PC-9 (cell line): Measurements from ENCODE around the gene CDKN2AIP. TPM values are rescaled to one million over a fixed set of nuclear protein-coding genes. Genes with fewer than 3 reads are reported as not detected.
A peak's percentile ranks its signal among the peaks of the same experiment; 100 is the strongest.

ENCODE experiments used
- BruUV-seq: library from RNA; stranded (reverse); fragments of 400-500 nt; replicated peaks from 2 replicates; lab custom pipeline; 2021; lab: Mats Ljungman, UMichigan
- CTCF ChIA-PET: fragments of 300-600 bp; sonication (Branson Sonifier 250); formaldehyde crosslinking; loops from one replicate; lab custom pipeline; 2022; ENCODE audit warnings: antibody characterized with exemption; lab: Charles Lee
- POLR2A ChIA-PET: fragments of 300-600 bp; sonication (Branson Sonifier 250); formaldehyde crosslinking; loops from one replicate; lab custom pipeline; 2022; ENCODE audit warnings: antibody characterized with exemption; ENCODE audit not compliant: unreplicated experiment; lab: Charles Lee
- DNase-seq, 2 experiments: peaks; one replicate each; pipeline versions ENCODE4 v3.0.0 to v3.0.0-alpha.2; 2015 to 2022; ENCODE audit warnings: mixed read lengths in 1 of 2
- H2AFZ ChIP-seq: fragments of 200-600 bp; sonication (generic); 2 replicates; pipeline ENCODE4 v1.8.1; 2017; ENCODE audit warnings: antibody characterized with exemption
- H3F3A ChIP-seq: fragments of 200-600 bp; sonication (generic); 2 replicates; pipeline ENCODE4 v1.8.1; 2017; ENCODE audit warnings: antibody characterized with exemption, mild to moderate bottlenecking, low read depth; ENCODE audit not compliant: insufficient read depth
- H3K27ac ChIP-seq: fragments of 200-600 bp; sonication (generic); 2 replicates; pipeline ENCODE4 v1.6.1; 2016; ENCODE audit warnings: mixed run types
- H3K27me3 ChIP-seq: fragments of 200-600 bp; sonication (generic); 2 replicates; pipeline ENCODE4 v1.6.1; 2016; ENCODE audit warnings: low read depth, mixed run types; ENCODE audit not compliant: insufficient read depth
- H3K36me3 ChIP-seq: fragments of 200-600 bp; sonication (generic); 2 replicates; pipeline ENCODE4 v1.6.1; 2016; ENCODE audit warnings: low read depth, mixed run types
- H3K4me1 ChIP-seq: fragments of 200-600 bp; sonication (generic); replicated peaks from 2 replicates; pipeline ENCODE4 v1.6.1; 2016; ENCODE audit warnings: mixed run types; ENCODE audit not compliant: insufficient read depth
- H3K4me2 ChIP-seq: fragments of 200-600 bp; sonication (generic); 2 replicates; pipeline ENCODE4 v1.6.1; 2017; ENCODE audit warnings: mixed run types
- H3K4me3 ChIP-seq: fragments of 200-600 bp; sonication (generic); 2 replicates; pipeline ENCODE4 v1.6.1; 2016; ENCODE audit warnings: mixed run types
- H3K79me2 ChIP-seq: fragments of 200-600 bp; sonication (generic); 2 replicates; pipeline ENCODE4 v1.6.1; 2017; ENCODE audit warnings: low read depth, mixed run types
- H3K9me2 ChIP-seq: fragments of 200-600 bp; sonication (generic); 2 replicates; pipeline ENCODE4 v1.8.1; 2017; ENCODE audit warnings: mild to moderate bottlenecking; ENCODE audit not compliant: insufficient read depth
- H3K9me3 ChIP-seq: fragments of 200-600 bp; sonication (generic); 2 replicates; pipeline ENCODE4 v1.8.1; 2016; ENCODE audit warnings: low read depth; ENCODE audit not compliant: insufficient read depth
- H4K20me1 ChIP-seq: fragments of 200-600 bp; sonication (generic); 2 replicates; pipeline ENCODE4 v1.8.1; 2017; ENCODE audit not compliant: insufficient read depth
- EZH2 ChIP-seq: fragments of 200-600 bp; sonication (generic); IDR thresholded peaks from 2 replicates; pipeline ENCODE4 v1.8.0; 2017; ENCODE audit warnings: antibody characterized with exemption, low read depth
- intact Hi-C: fragments of 100-400 bp; cut with micrococcal nuclease; formaldehyde crosslinking; loops from one replicate; pipeline ENCODE4 v1.10.0; 2022; ENCODE audit not compliant: unreplicated experiment
- total RNA-seq: library from RNA; stranded (reverse); gene quantifications from 2 replicates; pipeline ENCODE4 v1.2.3, GENCODE V29; 2021
- TF ChIP-seq, protein P1 (sequence below): fragments of 200-600 bp; sonication (generic); conservative IDR thresholded peaks from 2 replicates; pipeline ENCODE4 v1.6.1; 2017; ENCODE audit warnings: mixed run types, antibody characterized with exemption, mild to moderate bottlenecking, moderate library complexity

CDKN2AIP gene
- total RNA-seq, 1 experiment from 2014 or later: 8.7 TPM

DNA sequence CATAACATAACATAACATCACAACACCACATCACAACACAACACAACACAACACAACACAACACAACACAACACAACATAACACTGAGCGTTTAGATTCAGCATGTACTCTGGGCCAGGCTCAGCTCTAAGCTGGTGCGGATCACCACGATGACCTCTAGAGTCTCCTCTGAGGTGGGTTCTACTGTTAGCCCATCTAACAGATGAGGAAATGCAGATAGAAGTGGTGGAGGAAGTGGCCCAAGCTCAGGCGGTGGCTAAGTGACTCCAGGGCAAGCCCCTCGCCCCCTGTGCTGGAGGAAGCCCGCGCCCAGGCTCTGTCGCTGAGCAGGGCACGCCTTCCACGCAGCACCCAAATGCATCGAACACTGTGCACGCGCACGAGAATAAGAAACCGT lies 45.3 kb upstream of the CDKN2AIP start:
- BruUV-seq: no TSS peak
- H3K4me3 ChIP-seq: no peak overlapping the region
- POLR2A ChIA-PET: no interaction called here
- H3K27ac ChIP-seq: no peak overlapping the region
- CTCF ChIA-PET: interaction anchor here (0.6 kb wide), 2 partner anchors 137 to 198 kb away, joined by 4 read pairs; no protein-coding TSS in a partner anchor
- intact Hi-C loops: no loop called here
- no peaks in the 10 kb centered on the region for H3K4me1 ChIP-seq
- no peaks in the 10 kb centered on the region for H3K9me2 ChIP-seq
- peak overlapping the region; percentile 85 for H3K4me2 ChIP-seq
- no peak for DNase-seq
- H2AFZ ChIP-seq: peak overlapping the region; percentile 95; the same call in 1 of the 2 replicates
- no peaks in the 10 kb centered on the region for H3K36me3 ChIP-seq
- no peaks in the 10 kb centered on the region for H3K79me2 ChIP-seq
- TF ChIP-seq EZH2: no peak
- TF ChIP-seq, protein P1, sequence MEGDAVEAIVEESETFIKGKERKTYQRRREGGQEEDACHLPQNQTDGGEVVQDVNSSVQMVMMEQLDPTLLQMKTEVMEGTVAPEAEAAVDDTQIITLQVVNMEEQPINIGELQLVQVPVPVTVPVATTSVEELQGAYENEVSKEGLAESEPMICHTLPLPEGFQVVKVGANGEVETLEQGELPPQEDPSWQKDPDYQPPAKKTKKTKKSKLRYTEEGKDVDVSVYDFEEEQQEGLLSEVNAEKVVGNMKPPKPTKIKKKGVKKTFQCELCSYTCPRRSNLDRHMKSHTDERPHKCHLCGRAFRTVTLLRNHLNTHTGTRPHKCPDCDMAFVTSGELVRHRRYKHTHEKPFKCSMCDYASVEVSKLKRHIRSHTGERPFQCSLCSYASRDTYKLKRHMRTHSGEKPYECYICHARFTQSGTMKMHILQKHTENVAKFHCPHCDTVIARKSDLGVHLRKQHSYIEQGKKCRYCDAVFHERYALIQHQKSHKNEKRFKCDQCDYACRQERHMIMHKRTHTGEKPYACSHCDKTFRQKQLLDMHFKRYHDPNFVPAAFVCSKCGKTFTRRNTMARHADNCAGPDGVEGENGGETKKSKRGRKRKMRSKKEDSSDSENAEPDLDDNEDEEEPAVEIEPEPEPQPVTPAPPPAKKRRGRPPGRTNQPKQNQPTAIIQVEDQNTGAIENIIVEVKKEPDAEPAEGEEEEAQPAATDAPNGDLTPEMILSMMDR: no peak
- H4K20me1 ChIP-seq: no peaks in the 10 kb centered on the region
- no peaks in the 10 kb centered on the region for H3F3A ChIP-seq
- H3K9me3 ChIP-seq: no peaks in the 10 kb centered on the region
- no peaks in the 10 kb centered on the region for H3K27me3 ChIP-seq

DNA sequence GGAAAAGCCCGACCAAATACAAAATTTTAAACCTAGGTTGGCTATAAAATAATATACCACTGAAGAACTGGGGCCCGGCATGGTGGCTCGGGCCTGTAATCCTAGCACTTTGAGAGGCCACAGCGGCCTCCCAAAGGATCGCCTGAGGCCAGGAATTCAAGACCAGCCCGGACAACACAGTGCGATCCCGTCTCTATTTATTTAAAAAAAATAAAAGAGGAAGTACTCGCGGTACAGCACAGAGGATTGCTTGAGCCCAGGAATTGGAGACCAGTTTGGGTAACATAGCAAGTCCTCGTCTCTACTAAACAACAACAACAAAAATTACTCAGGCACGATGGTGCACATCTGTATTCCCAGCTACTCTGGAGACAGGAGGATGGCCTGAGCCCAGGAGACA lies 44.8 kb upstream of the CDKN2AIP start:
- no peak overlapping the region for H3K4me3 ChIP-seq
- H3K27ac ChIP-seq: no peak overlapping the region
- no peak for TF ChIP-seq EZH2
- TF ChIP-seq, protein P1: no peak
- H3K9me2 ChIP-seq: no peaks in the 10 kb centered on the region
- no peak for DNase-seq
- H3K79me2 ChIP-seq: no peaks in the 10 kb centered on the region
- no peaks in the 10 kb centered on the region for H3K36me3 ChIP-seq
- H3K4me1 ChIP-seq: no peaks in the 10 kb centered on the region
- intact Hi-C loops: loop anchor here (5.0 to 10.0 kb wide), 2 partner anchors 325 to 462 kb away; no protein-coding TSS in a partner anchor
- POLR2A ChIA-PET: no interaction called here
- H2AFZ ChIP-seq: no peak overlapping the region
- no peaks in the 10 kb centered on the region for H3K27me3 ChIP-seq
- no peak overlapping the region for H3K4me2 ChIP-seq
- H4K20me1 ChIP-seq: no peaks in the 10 kb centered on the region
- H3F3A ChIP-seq: no peaks in the 10 kb centered on the region
- BruUV-seq: no TSS peak
- no peaks in the 10 kb centered on the region for H3K9me3 ChIP-seq
- CTCF ChIA-PET: no interaction called here

DNA sequence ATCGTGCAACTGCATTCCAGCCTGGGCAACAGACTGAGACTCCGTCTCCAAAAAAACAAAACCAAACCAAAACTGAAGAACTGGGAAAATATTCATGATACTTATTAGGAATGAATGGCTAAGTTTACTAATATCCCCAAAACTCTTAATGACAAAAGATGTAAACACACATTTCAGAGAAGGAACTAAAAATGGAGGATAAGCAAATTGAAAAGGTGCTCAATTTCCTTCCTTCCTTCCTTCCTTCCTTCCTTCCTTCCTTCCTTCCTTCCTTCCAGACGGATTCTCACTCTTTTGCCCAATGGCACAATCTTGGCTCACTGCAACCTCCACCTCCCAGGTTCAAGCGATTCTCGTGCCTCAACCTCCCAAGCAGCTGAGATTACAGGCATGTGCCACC lies 44.4 kb upstream of the CDKN2AIP start:
- Histone ChIP-seq H3K4me2 (no peak overlapping the region), H3K36me3 (no peaks in the 10 kb centered on the region), H4K20me1 (no peaks in the 10 kb centered on the region), H3K9me2 (no peaks in the 10 kb centered on the region), H3K27me3 (no peaks in the 10 kb centered on the region), H3F3A (no peaks in the 10 kb centered on the region), H3K79me2 (no peaks in the 10 kb centered on the region), H3K4me3 (no peak overlapping the region), H3K27ac (no peak overlapping the region), H2AFZ (no peak overlapping the region), H3K9me3 (no peaks in the 10 kb centered on the region), H3K4me1 (no peaks in the 10 kb centered on the region)
- ChIA-PET CTCF (no interaction called here), POLR2A (no interaction called here)
- BruUV-seq: no TSS peak
- DNase-seq: no peak
- intact Hi-C loops: loop anchor here (5.0 to 10.0 kb wide), 2 partner anchors 325 to 463 kb away; no protein-coding TSS in a partner anchor
- TF ChIP-seq, protein P1: no peak
